SH-SY5Y (cell line): ENCODE measurements around the gene PRODH.

Experiments used
- GATA2 ChIP-seq: IDR thresholded peaks from 2 replicates; pipeline ENCODE4 v1.6.1; 2011; ENCODE audit warnings: mild to moderate bottlenecking, low read depth, low read length
- GATA3 ChIP-seq: IDR thresholded peaks from 2 replicates; pipeline ENCODE4 v1.6.1; 2011; ENCODE audit warnings: low read depth, mild to moderate bottlenecking, low read length, moderate library complexity

Gene PRODH

DNA sequence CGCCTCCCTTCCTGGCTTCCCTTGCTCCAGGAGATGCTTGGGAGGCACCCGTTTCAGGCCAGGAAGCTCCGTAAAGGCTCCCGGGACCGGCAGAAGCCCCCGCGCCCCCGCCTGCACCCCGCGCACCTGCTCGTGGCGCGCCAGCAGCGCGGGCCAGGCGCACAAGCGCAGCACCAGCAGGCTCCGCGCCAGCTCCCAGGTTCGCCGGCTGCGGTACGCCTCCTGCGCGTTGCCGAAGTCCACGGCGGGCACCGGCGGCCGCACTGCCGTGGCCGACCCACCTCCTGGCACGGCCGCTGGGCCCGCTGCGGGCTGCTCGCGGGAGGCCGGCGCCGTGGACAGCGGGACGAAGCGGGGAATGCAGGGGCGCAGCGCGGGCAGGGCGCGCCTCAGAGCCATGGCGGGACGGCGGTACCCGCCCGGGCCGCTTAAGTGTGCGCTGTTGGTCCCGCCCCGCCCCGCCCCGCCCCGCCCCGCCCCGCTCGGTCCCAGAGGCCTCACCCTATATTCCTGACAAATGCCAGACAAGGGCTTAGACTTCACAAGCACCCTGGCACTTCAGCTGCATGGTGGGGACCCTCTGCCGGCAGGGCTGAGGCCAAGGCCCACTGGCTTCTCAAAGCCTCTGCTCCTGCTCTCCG lies at the start of gene PRODH:
PRODH (minus strand) TSS at position 405 of the 641 bp plus-strand sequence; CDS start at position 399, 6 bp downstream.
- no peak for TF ChIP-seq GATA2
- TF ChIP-seq GATA3 = no peak

DNA sequence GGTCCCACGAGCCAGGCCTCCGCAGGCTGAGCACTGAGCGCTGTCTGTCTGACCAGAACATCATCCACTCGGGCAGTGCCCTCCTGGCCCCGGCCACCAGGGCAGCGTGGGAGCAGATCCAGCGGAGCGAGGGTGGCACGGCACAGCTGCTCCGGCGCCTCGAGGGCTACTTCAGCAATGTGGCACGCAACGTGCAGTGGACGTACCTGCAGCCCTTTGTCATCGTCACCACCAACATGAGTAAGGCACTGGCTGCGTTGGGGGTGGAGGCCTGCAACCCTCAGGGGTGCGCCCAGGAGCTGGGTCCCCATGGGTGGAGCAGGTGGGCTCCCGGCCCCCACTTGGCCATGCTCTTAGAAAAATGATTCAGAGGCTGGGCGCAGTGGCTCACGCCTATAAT lies 49.7 kb upstream of the PRODH start:
- no peak for TF ChIP-seq GATA3
- no peak for TF ChIP-seq GATA2

DNA sequence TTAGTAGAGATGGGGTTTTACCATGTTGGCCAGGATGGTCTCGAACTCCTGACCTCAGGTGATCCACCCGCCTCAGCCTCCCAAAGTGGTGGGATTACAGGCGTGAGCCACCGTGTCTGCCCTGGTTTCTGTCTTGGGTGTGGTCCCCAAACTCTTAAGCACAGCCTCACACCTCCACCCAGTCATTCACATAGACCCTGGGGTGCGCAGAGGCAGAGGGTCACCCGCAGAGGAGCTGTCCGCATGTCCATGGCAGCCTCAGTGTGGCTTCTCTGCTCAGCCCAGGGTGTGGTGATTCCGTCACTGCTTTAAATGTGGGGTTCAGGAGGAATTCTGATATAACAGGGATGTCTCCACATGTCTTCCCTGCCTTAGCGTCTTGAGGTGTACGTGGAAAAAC lies 48.5 kb upstream of the PRODH start:
- no peak for TF ChIP-seq GATA3
- no peak for TF ChIP-seq GATA2

DNA sequence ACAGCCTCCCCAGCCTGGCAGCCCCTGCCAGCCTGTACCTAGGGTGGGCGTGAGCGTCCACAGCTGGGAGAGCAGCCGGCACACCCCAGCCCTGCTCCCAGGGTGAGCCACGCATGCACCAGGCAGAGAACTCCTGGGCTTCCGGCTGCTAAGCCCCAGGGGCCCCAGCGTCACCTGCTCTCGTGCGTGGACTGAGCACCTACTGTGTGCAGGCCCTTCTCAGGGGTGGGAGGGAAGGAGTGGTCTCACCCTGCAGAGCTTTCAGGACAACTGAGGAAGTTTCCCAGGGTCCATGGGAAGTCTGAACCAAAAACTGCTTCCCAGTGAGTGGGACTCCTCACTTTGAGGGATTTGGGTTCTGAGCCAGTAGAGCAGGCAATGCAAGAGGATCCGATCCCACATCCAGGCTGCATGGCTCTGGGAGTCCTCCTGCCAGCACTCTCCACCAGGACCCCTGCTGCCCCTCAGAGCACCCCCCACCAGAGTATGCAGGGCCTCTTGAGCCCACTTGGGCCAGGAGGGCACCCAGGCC lies 47.1 kb upstream of the PRODH start:
- TF ChIP-seq GATA3 (no peak), GATA2 (no peak)

- TF ChIP-seq GATA3 = no peak
- TF ChIP-seq GATA2 = no peak
Measured at GRCh38 chr22:18980829-18981228, 44.7 kb upstream of the PRODH start.

DNA sequence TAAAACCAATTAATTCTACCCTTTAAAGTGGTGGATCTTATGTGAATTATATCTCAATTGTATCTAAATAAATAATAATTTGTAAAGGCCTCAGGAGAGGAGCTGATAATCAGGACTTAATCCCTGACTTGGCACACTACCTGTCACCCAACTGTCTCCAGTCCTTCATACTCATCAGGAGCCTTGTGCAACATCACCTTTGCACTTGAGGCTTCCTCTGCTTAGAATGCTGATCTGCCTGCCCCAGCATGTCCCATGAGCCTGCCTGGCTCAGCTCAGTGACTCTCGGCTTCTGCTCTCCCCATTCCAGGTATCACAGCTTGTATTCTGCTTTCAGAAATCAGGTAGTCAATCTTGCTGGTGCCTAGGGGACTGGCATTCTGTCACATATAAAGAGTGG lies 43.9 kb upstream of the PRODH start:
- no peak for TF ChIP-seq GATA2
- no peak for TF ChIP-seq GATA3

- TF ChIP-seq GATA2 (no peak), GATA3 (no peak)
Measured at GRCh38 chr22:18978506-18978905, 42.4 kb upstream of the PRODH start.

GRCh38 chr22:18977824-18978425 lies 41.8 kb upstream of the PRODH start:
- TF ChIP-seq GATA2 = no peak

GRCh38 chr22:18976197-18976751 lies 40.2 kb upstream of the PRODH start:
- TF ChIP-seq GATA3 = no peak
- no peak for TF ChIP-seq GATA2

DNA sequence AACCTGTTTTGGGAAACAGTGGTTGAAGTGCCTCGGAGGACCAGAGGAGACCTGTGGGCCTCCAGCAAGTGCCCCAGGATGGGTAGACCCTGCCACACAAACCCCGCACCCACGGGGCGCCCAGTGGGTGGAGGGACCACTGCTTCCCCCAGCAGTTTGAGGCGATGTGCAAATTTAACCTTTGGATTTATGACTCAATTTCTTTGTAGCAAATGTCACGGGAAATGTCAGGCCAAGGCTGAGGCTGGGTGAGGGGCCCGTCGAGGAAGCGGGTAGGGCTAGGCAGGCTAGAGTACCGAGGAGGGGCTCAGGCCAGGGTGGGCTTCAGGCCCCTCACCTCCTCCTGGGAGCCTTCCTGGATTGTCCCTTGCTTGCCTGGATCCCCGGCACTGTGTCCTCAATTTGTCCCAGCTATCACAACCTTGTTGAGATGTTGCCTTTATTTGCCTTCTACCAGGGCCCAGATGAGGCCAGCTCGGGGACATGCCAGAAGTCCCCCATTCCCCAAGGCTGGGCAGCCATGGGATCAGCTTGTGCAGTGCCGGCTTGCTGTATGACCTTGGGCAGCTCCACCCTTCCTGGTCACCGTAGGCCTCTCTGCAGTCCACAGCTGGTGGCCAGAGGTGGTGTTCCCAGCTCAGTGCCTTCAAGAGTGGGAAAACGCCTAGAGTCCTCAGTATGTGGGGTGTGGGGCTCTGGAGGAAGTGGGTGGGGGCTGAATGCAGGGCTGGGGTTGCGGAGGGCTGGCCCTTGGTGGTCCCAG lies 39.5 kb upstream of the PRODH start:
- TF ChIP-seq GATA3 (no peak), GATA2 (no peak)

DNA sequence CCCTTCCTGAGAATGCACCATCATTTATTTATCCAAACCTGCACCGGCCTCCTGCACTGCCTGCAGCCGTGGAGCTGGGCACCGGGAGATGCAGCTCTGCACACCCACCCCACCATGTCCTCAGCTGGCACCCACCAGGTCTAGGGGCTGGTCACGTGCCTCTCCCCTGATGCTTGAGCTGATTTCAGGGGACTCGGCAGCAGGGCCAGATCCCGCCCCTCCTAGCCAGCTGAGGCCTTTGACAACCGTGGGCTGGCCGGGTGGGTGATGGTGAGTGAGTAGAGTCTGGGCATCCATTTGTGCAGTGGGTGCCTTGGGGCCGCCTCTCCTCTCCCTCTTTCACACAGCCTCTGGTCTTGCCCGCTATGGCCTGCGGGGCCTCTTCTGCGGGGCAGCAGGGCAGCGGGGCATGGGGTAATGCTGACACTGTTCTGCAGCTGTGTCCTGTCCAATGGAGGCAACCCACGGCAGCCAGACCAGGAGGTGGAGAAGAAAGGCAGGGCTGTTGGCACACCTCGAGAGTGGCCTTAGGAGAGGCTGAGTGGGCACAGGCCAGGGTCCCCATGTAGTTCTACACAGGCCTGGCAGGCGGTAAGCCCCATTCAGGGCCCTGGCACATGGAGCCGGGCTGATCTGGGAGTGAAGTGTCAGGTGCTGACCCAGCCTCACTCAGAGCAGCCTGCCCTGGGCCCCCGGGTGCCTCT lies 38.5 kb upstream of the PRODH start:
- TF ChIP-seq GATA3 (no peak), GATA2 (no peak)

GRCh38 chr22:18973264-18974031 lies 37.4 kb upstream of the PRODH start:
- TF ChIP-seq GATA2 (no peak), GATA3 (no peak)

DNA sequence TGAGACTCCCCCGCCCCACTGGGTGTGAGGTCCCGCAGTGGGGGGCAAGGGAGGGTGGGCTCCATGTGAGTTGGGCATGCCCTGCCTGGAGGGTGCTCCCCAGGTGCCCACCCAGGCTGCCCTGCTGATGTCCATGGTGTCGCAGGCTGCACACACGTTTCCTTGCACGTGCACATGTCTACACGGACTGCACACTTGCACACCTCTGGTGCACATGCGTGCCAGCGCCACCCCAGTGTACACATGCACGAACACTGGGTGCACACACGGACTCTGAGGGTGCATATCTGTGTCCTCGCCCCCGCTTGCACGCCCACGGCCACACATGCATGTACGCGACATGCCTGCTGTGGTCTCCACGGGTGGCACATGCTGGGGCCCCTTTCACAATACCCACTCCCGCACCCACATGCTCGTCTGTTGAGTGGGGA lies 35.2 kb upstream of the PRODH start:
- no peak for TF ChIP-seq GATA2
- TF ChIP-seq GATA3 = no peak
